Measurements from ENCODE around the gene FARS2.

- TF ChIP-seq CTCF (IDR thresholded peaks at IDR 0.05) (no peak), POLR2A (IDR thresholded peaks at IDR 0.05) (no peak), POLR2AphosphoS5 (IDR thresholded peaks at IDR 0.05) (no peak)
Measured at GRCh38 chr6:5334341-5334740, 73.0 kb downstream of the FARS2 start.
